ENCODE measurements around the gene TLCD2. TPM values are rescaled to one million over a fixed set of nuclear protein-coding genes. Genes with fewer than 3 reads are reported as not detected.
"Not testable (repeated sequence)": the region's sequence is repeated elsewhere in the genome, so short reads cannot be mapped to it uniquely, and the experiment has no call there.

TLCD2 gene
- total RNA-seq, 1 experiment from 2014 or later: 0.45 TPM

- no peak for DNase-seq (ENCODE audit: low spot score)
Observed at GRCh38 chr17:1735834-1736347, 25.7 kb upstream of the TLCD2 start.

- DNase-seq (ENCODE audit: low spot score): no peak
Observed at GRCh38 chr17:1735418-1735817, 25.2 kb upstream of the TLCD2 start.

DNA sequence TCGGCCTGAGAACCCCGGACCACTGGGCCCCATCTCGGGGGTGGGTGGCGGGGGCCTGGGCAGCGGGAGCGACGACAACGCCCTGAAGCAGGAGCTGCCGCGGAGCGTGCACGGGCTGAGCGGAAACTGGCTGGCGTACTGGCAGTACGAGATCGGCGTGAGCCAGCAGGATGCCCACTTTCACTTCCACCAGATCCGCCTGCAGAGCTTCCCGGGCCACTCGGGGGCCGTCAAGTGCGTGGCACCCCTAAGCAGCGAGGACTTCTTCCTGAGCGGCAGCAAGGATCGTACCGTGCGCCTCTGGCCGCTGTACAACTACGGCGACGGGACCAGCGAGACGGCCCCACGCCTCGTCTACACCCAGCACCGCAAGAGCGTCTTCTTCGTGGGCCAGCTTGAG, 23.6 kb upstream of the TLCD2 start:
- DNase-seq (ENCODE audit: low spot score): no peak

DNA sequence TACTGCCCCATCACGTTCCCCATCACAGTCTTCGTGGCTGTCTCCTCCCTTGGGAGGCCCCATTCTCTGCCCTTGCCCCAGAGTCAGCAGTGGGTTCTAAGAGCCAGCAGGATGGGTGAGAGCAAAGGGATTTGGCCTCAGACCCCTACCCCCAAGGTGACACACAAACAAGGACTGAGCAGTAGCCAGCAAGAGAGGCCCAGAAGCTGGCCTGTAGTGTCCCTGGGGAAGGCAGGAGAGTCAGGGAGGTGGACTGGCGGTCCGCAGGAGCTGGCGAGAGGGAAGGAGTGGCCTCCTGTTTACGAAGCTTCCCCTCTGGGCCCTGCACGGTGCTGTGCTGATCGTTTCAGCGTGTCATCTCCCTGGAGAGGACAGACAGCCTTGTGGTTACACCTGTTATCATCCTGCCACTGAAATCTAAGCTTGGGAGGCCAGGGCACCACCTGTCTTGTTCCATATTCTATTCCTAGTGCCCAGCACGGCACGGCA, 22.7 kb upstream of the TLCD2 start:
- no peak for DNase-seq (ENCODE audit: low spot score)

DNA sequence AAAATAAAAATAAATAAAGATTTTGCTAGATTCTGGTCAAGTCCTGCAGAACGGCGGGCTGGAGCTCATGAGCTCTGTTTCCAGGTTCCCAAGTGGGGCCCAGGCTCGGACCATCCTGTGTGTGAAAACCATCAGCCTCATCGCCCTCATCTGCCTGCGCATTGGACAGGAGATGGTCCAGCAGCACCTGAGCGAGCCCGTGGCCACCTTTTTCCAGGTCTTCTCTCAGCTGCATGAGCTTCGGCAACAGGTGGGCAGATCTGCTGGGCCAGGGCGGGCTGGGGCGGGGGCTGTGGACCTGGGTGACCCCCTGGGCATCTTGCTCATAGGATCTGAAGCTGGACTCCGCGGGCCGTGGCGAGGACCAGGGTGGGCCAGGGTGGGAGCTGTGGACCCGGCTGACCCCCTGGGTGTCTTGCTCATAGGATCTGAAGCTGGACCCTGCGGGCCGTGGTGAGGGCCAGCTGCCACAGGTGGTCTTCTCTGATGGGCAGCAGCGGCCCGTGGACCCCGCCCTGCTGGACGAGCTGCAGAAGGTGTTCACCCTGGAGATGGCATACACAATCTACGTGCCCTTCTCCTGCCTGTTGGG, 22.2 kb upstream of the TLCD2 start:
- DNase-seq (ENCODE audit: low spot score): no peak

DNA sequence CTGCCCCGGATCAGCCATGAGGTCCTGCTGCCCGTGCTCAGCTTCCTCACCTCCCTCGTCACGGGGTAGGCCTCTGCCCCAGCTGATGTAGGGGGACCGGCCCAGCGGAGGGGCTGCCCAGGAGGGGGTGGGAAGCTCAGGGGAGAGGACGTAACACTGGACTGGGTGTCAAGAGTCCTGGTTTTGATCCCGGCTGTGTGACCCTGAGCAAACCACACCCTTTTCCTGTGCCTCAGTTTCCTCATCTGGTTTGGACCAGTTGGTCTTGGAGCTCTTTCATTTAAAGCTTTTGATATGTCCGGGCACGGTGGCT, 21.0 kb upstream of the TLCD2 start:
- no peak for DNase-seq (ENCODE audit: low spot score)

GRCh38 chr17:1730326-1731193, 20.4 kb upstream of the TLCD2 start:
- peak; percentile 83 for DNase-seq (ENCODE audit: low spot score)

GRCh38 chr17:1729966-1730325, 19.8 kb upstream of the TLCD2 start:
- DNase-seq (ENCODE audit: low spot score): no peak

- no peak for DNase-seq (ENCODE audit: low spot score)
Observed at GRCh38 chr17:1727876-1728630, 17.9 kb upstream of the TLCD2 start.

GRCh38 chr17:1727258-1727789, 17.1 kb upstream of the TLCD2 start:
- no peak for DNase-seq (ENCODE audit: low spot score)

- no peak for DNase-seq (ENCODE audit: low spot score)
Observed at GRCh38 chr17:1726626-1727257, 16.6 kb upstream of the TLCD2 start.

DNA sequence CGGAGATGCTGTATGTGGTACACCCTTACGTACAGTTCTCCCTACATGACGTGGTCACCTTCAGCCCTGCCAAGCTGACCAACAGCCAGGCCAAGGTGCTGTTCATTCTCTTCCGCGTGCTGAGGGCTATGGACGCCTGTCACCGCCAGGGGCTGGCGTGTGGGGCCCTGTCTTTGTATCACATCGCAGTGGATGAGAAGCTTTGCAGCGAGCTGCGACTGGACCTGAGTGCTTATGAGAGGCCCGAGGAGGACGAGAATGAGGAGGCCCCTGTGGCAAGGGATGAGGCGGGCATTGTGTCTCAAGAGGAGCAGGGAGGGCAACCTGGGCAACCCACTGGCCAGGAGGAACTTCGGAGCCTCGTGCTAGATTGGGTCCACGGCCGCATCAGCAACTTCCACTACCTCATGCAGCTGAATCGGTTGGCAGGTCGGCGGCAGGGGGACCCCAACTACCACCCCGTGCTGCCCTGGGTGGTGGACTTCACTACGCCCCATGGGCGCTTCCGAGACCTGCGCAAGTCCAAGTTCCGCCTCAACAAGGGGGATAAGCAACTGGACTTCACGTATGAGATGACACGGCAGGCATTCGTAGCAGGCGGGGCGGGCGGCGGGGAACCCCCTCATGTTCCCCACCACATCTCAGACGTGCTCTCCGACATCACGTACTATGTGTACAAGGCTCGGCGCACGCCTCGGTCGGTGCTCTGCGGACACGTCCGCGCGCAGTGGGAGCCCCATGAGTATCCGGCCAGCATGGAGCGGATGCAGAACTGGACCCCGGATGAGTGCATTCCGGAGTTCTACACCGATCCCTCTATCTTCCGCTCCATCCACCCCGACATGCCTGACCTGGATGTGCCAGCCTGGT, 15.7 kb upstream of the TLCD2 start:
- DNase-seq (ENCODE audit: low spot score): no peak

DNA sequence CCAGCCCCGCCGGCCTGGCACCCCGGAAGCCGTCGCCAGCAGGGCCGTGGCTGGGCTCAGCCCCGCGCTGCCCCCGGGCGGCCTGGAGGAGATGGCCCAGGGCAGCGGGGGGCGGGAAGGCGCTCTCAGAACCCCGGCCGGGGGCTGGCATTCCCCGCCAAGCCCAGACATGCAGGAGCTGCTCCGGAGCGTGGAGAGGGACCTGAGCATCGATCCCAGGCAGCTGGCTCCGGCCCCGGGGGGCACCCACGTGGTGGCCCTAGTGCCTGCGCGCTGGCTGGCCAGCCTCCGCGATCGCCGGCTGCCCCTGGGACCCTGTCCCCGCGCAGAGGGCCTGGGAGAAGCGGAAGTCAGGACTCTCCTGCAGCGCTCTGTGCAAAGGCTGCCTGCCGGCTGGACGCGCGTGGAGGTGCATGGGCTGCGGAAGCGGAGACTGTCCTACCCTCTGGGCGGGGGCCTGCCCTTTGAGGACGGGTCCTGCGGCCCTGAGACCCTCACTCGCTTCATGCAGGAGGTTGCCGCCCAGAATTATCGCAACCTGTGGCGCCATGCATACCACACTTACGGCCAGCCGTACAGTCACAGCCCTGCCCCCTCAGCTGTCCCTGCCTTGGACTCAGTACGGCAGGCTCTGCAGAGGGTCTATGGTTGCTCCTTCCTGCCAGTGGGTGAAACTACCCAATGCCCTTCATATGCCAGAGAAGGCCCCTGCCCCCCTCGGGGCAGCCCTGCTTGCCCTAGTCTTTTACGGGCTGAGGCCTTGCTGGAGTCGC, 14.9 kb upstream of the TLCD2 start:
- no peak for DNase-seq (ENCODE audit: low spot score)

DNA sequence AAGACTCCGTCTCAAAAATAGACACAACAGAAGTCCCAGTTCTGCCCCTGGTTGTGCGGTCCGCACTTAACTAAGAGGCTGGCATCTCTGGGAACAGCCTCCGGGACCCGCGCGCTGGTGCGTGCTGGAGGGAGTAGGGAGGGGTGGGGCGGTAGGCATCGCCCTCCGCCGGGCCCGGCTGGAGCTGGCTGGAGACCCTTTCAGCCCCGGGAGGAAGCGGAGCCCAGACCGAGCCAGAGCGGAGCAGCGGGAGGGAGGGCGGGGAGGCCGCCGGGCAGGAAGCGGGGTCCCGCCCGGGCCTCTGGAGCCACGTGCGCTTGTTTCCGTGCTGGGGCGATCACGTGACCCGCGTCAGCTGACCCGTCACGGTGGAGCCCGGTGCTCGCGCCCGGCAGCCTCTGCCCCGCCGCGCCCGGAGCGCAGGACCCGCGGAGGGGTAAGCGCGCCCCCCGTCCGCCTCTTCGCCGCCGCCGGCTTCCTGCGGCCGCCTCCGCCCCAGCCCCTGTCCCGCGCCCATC, 14.2 kb upstream of the TLCD2 start, which contains the start of gene WDR81:
Gene WDR81, plus strand, starts transcription at position 354 of the 518 bp plus-strand sequence. CDS start 256 bp downstream, outside the sequence.
- DNase-seq (ENCODE audit: low spot score): peak; percentile 70

GRCh38 chr17:1722022-1722421, 11.8 kb upstream of the TLCD2 start:
- not testable (repeated sequence) for DNase-seq (ENCODE audit: low spot score)

DNA sequence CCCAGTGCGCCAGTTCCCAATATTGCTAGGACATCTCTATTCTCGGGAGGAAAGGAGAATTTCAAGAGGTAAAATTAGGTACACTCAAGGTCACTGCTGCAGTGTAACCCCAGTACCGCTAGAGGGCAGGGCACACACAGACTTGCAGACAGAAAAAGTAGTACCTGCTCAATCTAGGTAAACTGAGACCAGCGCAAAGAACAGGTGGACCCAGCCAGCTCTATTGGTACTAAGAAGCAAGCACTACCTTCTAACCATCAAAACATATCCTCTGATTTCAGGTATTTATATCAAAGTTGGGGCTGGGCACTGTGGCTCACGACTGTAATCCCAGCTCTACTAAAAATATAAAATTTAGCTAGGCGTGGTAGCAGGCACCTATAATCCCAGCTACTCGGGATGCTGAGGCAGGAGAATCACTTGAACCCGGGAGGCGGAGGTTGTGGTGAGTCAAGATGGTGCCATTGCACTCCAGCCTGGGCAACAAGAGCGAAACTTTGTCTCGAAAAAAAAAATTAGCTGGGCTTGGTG, 10.7 kb upstream of the TLCD2 start:
- DNase-seq (ENCODE audit: low spot score): peak; percentile 63

- no peak for DNase-seq (ENCODE audit: low spot score)
Observed at GRCh38 chr17:1718362-1719165, 8.4 kb upstream of the TLCD2 start.

DNA sequence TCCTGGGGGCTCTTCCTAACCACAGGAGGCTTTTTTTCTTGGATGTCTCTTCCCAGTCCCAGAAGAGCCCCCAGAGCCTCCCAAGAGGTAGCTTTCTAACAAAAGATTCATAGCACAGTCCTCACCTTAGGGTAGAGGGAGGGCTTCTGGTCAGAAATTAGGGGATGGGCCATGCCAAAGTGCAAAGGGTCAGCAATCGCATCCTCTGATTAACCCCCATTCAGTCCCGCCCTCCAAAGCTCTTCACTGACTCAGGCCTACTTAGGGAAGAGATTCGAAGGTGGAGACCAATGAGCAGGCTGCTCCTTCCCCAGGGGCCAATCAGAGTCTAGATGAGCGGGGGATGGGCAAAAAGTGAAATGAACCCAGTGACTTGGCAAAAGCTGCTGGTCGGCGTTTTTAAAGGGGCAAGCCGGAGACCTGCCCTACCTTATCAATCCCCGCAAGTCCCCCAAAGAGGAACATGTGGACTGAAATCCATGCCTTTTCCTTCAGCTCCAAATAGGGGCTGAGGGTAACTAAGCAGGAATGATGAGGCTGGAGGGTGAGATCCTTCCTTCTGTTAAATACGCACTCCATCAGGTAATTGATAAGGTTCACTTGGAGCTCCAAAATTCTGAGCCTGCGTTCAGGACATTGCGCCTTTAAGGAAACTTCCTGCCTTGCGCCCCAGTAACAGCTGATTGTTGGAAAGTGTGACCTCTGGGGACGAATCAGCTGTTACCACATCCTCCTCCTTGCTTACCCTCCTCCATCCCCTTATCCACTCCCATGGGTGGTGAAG, 6.9 kb upstream of the TLCD2 start:
- DNase-seq (ENCODE audit: low spot score): peak; percentile 100

Measured in A172 (cell line).